Measurements from ENCODE around the gene ACAD9.

GRCh38 chr3:128879991-128880390, 571 bp downstream of the ACAD9 start:
- no peak for TF ChIP-seq CTCF (IDR thresholded peaks at IDR 0.05)
- TF ChIP-seq POLR2A (IDR thresholded peaks at IDR 0.05), result no peak
